Caki2 (cell line): ENCODE results near the gene ABLIM2. TPM values are rescaled to one million over a fixed set of nuclear protein-coding genes. Genes with fewer than 3 reads are reported as not detected.
A peak's percentile ranks its signal among the peaks of the same experiment; 100 is the strongest.

Experiments used
- DNase-seq: peaks from one replicate; pipeline ENCODE4 v3.0.0-alpha.2; 2015; ENCODE audit warnings: low read depth
- in situ Hi-C: cut with HindIII; loops from 2 replicates; pipeline ENCODE4 v1.10.0; 2016; ENCODE audit warnings: low sequenced_read_pairs, low pct_unique_long_range_greater_than_20kb, mixed read lengths
- total RNA-seq: library from RNA; depleted of rRNA; stranded (reverse); fragments of >200 nt; shearing (Covaris generic); gene quantifications from 2 replicates; pipeline ENCODE4 v1.2.3, GENCODE V29; 2014; ENCODE audit warnings: low replicate concordance; rRNA removed

Gene ABLIM2
- total RNA-seq = 2.1 TPM in 1 of 2 replicates, not detected in the other

DNA sequence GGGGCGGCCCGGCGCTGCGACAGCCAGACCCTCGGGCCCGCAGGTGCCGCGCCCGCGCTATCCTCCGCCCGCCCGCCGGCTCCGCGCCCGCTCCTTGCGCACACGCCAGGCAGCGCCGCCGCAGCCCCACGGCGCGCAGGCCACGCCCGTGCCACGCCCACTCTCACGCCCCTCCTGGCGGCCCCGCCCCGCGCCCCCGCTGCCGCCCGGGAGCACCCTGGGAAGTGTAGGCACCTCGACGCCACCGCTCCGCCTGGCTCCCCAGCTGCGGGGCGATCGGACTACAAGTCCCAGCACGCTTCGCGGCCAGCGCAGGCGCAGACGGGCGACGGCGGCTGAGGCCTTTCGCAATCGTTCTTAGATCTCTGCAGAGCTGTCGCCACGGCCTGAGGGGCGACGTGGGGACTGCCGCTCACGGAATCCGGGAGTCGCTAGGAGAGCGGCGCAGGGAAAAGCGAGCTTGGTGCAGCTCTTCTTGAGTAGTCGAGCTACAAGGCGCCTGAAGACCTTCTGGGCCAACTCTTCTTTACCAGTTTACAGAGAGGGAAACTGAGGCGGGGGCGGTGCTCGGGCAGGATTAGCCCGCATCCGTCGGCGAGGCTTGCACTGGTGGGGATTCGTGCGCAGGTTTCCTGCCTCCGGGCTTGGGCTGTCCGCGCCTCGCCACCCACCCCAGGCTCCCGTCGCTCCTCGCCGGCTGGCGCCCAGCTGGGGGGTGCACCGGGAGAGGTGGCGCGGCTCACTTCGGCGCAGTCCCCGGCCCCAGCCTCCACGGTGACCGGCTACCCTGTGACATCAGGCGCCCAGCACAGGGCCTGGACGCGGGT lies at the start of gene ABLIM2:
ABLIM2 (minus strand) TSS at position 104 of the 827 bp plus-strand sequence. CDS start 124 bp downstream, outside the sequence.
- in situ Hi-C loops = no loop called here
- DNase-seq = peak; percentile 87

DNA sequence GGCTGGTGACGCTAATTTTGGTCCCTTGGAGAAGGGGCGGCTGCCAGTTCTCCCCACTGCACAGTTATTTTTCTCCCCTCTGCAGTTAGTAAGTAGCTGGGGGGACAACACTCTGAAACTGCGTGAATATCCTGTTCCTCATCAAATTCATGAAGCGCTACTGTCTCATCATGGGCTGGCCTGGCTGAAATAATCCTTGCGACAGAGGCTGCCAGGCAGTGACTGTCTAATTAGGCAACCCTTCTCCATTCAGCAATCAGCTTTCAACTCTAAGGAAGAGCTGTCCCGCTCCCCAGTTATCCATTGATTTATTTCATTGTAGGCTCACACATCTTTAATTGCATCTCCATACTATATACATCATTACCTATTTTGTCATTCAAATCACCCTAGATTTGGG lies 48.7 kb upstream of the ABLIM2 start:
- DNase-seq = no peak
- in situ Hi-C loops = no loop called here

DNA sequence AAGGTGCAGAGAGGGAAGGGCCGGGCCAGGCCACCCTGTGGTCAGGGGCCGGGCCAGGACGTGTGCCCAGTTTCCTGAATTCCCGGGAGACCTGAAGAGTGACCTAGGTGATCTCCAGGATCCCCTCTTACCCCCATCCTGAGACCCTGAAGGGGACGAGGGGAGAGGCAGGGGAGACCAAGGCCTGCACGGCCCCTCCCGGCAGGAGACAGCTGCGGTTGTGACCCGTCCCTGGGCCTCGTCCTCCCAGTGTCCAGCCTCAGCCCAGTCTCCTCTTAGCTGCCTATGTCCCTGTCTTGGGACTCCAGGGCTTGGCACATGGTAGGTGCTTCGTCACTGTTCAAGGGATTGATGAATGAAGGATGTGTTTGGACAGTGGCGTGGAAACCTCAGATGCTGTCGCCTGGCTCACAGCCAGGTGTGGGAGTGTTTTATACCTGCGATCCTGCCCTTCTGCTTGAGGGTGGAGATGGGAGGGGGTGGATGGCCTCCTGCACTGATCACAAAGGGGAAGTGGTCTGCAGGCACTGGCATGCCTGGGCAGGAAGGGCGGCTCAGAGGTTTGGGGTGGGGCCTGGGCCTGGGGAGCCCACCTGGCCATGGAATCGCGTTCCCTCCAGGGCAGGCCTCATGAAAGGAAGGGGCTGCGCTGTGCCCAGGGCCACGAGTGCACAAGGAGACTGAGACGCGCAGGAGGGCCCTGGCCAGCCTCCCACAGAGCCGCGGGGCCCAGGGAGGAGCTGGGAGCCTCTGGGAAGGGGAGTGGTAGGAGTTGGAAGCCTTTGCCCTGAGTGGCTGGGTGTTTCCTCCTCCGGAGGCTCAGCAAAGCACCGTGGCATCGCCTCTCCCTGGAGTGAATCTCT lies 47.4 kb upstream of the ABLIM2 start:
- in situ Hi-C loops = no loop called here
- no peak for DNase-seq

DNA sequence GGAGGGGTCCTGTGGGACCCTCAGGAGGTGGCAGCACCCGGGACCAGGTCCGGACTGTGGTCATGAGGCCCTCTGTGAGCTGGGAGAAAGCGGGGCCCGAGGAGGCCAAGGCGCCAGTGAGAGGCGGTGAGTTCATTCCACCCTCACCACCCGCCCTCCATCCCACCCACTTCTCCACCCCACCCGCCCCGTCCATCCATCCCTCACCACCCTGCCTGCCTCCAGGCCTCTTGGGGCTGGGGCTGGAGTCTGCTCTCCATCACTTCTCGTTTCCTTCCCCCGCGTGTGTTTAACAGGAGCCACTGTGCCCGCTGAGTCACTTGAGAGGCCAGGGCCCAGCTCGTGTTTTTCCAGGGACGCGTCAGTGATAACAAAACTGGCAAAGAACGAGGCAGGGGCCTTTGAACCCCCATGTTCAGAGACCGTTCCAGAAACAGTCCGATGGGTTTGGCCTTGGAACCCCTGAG lies 46.7 kb upstream of the ABLIM2 start:
- in situ Hi-C loops = no loop called here
- no peak for DNase-seq

DNA sequence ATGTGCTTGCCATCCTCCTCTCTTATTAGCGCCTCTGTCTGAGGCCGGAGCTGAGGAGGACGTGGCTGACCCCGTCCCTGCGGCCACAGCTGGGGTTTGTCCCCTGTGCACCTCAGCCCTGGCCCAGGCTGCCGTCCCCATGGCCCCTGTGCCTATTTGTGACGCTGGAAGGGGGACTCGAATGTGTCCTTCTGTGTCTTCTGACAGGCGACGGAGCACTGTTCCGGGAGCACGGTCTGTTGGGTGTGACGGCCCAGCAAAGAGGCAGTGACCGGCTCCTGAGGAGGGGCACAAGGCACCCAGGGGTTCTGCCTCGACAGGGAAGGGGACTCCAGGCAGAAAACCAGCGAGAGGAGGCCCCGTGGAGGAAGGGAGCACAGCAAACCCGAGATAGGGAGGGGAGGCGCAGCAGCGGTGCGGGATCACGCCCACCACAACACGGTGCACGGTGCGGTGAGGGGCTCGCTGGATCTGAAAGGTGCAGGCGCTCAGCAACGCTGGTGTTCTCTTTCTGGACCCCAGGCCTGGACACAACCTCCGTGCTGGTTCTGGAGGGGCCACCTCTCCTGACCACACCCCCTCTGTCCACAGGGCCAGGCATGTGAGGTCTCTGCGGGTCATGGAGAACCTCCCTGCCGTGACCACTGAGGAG lies 46.1 kb upstream of the ABLIM2 start:
- in situ Hi-C loops = no loop called here
- DNase-seq = no peak

DNA sequence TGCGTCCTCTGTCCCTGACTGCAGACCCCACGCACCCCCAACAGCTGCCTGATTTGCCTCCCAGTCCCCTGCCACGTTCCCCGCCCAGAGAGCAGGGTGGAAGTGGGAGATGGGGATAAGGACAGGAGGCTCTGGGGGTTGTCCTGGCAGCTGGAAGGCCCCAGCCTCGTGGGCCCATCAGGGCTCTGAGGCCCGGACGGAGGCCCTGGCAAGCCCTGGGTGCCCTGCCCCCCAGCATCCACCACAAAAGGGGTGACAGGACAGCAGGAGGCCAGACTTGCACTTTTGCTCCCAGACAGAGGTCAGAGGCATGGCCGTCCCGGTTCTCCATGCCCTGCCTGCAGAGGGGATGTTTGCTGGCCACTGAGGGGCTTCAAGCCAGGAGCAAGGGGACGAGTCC lies 45.2 kb upstream of the ABLIM2 start:
- in situ Hi-C loops = no loop called here
- DNase-seq = no peak

DNA sequence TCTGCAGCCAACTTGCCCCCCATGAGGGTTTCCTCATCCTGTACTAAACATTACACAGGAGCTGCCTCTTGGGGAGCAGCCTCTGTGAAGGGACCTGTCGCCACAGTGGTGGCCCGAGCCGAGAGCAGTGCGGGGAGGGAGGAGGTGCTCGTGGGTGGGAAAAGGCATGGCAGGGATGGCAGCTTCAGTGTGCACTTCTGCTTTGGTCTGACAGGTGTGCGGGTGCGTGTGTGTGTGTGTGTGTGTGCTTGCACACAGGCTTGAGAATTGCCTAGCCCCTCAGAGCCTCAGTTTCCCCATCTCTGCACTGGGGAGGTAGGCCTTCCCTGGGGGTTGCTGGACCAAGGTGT lies 44.4 kb upstream of the ABLIM2 start:
- in situ Hi-C loops = no loop called here
- no peak for DNase-seq

DNA sequence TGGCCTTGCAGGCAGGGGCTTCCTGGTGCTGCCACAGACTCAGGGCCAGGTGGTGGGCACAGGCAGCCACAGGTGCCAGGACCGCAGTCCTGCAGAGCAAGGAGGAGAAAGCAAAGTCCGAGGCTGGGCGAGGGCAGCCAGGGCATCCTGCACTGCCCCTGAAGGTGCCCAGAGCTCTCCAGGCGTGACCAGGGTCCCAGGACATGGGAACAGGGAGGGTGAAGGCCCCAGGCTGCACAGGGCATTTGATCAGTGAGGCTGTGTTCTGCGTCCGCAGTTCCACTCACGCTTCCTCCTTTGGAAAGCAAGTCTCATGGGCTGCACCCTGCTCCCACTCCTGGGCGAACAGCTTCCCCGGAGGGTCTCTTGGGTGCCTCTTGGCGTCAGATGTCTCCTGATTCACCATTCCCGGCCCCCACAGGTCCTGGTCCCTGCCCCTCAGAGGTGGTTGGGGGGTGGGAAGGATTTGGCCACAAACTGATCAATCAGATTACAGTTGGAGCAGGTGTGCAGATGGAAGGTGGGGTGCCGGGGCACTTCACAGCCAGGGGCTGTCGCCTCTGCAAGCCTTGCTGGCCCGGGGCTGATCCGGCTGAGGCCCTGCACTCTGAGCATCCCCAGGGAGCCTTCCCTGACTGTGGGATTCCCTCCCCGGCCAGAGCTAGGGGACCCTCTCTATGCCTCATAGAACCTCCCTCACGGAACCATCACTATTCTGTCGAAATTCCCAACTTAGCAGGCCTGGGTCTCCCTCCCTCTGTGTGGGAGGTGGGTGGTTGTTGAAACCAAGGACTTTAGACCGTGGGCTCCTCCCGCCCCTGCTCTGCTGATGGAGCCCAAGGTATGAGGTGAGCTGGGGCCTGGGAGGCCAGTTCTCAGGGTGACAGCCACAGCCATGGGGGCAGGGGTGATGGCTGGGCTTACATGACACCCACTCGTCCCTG lies 43.8 kb upstream of the ABLIM2 start:
- in situ Hi-C loops = no loop called here

DNA sequence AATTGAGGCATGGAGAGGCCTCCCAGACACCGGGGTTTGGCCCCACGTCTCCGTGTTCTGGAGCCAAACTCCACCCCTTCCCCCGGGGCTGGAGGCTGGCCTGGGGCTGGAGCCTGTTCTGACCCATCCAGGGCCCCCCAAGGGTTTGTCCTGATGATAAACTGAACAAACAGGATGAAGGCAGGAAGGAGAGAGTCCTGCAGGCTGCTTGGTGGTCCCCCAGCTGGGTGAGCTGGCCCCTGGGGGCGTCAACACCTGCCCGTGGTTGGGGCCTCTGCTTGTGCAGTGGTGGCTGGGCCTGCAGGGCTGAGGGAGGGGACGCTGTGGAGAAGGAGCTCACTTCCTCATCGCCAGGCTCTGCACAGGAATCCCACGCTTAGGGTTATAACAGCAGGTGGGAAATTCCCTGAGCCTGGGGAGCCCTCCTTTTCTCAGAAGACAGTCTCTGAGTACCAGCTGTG lies 42.7 kb upstream of the ABLIM2 start:
- in situ Hi-C loops = no loop called here
- no peak for DNase-seq

More for the DNA sequence above, 43.8 kb upstream of the ABLIM2 start:
- no peak for DNase-seq

DNA sequence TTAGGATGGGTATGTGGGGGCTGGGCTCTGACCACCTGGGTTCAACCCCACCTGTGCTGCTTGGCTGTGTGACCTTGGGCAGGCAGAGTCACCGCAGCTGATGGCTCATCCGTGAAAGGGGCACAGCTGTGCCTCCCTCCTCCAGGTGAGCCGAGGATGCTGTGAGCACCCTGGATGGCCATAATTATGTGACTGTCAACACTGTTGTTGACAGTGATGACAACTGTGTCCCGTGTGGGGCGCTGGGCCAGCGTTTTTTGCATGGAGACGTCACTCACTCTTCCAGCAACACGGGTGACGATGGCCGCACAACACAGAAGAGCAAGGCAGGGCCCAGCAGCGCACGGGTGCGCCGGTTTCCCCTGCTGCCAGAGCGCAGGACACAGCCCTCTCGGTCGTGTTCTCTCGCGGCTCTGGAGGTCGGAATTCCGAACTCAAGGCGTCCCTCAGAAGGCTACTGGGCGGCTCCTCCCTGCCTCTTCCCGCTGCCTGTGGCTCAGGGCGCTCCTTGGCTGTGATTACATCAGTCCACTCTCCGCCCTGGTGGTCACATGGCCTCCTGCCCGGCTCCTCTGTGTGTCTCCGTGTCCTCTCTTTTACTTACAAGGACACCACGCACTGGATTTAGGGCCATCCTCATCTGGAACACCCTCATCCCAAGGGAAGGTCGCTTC lies 41.8 kb upstream of the ABLIM2 start:
- in situ Hi-C loops = no loop called here
- no peak for DNase-seq

DNA sequence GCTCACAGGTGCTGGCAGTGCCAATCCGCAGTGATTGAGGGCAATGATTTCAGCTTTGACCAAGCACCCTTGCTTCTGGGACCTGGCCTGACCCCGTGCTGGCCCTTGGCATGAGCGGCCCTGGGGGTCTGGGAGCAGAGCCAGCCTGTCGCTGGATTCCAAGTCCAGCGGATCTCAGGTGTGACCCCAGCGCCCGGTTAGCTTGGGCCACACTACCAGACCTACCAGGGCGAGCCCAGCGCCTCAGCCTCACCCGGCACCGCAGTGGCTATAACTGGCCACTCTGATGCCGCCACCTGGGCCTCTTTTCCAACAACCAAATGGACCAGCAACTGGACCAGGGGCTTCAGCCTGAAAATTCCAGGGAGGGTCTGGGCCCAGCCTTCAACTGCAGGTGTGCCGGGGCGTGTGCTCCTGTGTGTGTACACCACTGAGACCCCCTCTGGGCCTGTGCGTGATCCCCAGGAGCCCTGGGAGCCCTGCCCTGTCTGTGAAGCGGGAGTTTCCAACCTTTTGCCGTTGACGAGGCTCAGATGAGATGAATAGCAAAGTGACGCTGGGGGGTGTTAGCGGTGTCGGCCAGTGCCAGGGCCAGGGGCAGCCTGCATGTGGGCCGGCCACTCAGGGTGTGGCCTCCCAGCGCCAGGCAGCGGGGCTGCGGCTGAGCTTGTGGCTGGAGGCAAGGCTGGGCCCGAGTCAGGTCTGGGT lies 41.1 kb upstream of the ABLIM2 start:
- DNase-seq = no peak
- in situ Hi-C loops = no loop called here

DNA sequence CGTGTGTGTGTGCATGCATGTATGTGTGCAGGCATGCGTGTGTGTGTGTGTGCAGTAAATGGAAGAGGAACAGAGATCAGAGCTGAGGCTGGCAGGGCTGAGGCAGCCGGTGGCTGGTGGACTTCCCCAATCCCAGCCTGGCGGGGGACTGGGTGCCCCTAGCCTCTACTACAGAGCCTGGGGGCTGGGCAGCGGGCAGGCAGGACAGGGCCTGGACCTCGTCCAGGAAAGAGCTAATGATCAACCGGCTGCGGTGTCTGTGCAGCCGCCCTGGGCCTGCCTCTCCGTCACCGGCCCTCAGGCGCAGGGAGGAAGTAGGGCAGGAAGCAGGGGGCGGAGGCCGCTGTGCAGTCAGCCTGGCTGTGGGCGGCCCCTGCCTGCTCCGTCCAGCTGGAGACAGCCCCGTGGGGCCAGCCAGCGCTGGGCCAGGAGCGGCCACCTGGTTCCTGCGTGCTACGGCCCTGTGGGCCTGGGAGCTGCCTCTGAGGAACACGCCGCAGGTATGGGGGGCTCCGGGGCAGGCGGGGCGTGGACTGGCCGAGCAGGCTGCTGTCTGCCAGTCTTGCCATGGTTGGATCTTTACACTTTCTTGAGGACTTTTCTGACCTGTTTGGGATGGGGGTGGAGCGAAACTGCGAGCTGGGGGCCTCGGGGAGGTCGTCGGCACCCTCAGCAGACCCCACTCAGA lies 40.4 kb upstream of the ABLIM2 start, which contains the start of gene SH3TC1:
SH3TC1 (plus strand) TSS at position 385 of the 688 bp plus-strand sequence. CDS start 5,905 bp downstream, outside the sequence.
- DNase-seq = peak; percentile 89
- in situ Hi-C loops = no loop called here

DNA sequence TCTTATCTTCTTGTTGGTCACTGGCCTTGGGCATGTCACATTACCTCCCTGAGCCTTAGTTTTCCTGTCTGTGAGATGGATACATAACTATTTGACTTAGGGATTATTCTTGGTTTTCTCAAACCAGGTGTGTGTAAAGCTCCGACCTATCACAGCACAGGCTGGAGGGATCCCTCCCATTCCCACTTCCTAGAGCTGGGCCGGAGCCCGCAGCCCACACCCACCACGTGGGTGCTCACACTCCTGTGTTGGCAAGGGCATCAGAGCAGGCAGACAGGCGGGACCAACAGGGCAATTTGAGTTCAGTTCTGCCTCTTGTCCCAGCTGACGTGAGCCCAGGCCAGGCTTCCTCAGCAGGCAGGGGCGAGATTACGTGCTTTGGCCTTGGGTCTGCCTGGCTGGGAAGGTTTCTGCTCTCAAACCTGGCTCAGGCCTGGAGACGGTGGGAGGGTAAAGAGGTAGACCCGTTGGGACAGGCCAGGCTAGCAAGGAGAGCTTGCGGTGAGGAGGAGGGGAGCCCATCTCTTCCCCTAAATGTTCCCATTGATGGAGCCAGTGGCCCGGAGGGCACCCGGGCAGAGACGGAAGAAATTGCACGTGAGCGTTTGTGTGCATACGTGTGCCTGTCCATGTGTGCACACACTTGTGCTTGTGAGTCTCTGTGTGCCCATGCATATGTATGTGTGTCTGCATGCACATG lies 39.7 kb upstream of the ABLIM2 start:
- in situ Hi-C loops = no loop called here
- no peak for DNase-seq

DNA sequence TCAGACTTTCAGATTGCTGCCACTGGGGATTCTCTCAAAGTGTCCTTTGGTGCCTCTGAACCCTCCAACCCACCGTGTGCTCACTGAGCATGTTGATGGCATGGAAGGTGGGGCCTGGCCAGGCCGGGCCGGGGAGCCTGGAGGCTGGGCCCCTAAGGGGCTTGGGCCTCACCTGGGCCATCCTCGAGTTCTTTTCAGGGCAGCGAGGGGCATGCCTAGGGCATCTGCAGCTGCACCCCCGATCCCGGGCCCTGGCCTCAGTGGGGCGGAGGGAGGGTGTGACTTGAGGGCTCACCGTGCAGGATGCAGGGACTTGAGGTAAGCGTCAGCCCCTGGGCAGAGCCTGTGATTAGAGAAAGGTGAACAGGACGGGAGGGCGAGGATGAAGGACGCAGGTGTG lies 38.9 kb upstream of the ABLIM2 start:
- in situ Hi-C loops = no loop called here

DNA sequence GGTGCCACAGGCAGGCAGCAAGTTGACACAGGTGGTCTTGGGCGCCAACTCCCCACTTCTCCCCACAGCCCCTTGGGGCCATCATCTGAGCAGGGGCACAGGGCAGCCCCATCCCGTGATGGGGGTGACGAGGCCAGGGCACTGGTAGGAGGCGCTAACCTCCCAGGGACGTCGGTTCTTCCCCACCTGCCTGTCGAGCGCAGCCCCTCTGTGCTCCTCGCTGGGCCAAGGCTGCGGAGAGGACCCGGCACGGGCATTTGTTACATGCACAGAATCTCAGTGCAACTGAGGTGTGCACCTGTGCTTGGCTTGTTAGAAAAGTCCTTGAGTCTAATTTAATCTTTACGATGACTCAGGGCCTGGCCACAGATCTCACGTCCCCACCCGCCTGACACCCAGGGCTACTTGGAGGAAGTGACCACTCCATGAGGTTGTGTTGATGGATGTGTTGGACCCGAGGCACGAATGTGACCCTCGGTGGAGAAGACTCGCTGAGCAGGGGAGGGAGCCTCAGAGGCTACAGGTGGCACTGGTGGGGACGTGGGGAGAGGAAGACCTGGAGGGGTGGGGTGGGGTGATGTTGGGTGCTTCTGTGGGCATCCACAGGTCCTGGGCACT lies 37.3 kb upstream of the ABLIM2 start:
- DNase-seq = no peak
- in situ Hi-C loops = no loop called here

More for the DNA sequence above, 38.9 kb upstream of the ABLIM2 start:
- DNase-seq = no peak
